DOHH2 (cell line): ENCODE results near the gene CENPA.

ENCODE experiments used
- H3F3A ChIP-seq: fragments of 200-600 bp; sonication (generic), shearing (Covaris generic); 2 replicates; pipeline ENCODE4 v1.6.0; 2016; ENCODE audit warnings: antibody characterized with exemption, mild to moderate bottlenecking; ENCODE audit not compliant: control insufficient read depth, insufficient read depth
- H3K27ac ChIP-seq: fragments of 200-600 bp; sonication (generic); 2 replicates; pipeline ENCODE4 v1.5.1; 2014; ENCODE audit warnings: low read depth, mild to moderate bottlenecking, low read length, moderate library complexity
- H3K27me3 ChIP-seq: fragments of 200-600 bp; sonication (generic); 2 replicates; pipeline ENCODE4 v1.6.1; 2014; ENCODE audit warnings: mild to moderate bottlenecking, low read length, mixed read lengths; ENCODE audit not compliant: control insufficient read depth
- H3K36me3 ChIP-seq: fragments of 200-600 bp; sonication (generic); 2 replicates; pipeline ENCODE4 v1.6.1; 2014; ENCODE audit warnings: mild to moderate bottlenecking, low read length, moderate library complexity, mixed read lengths; ENCODE audit not compliant: control insufficient read depth
- H3K4me1 ChIP-seq: fragments of 200-600 bp; sonication (generic); 2 replicates; pipeline ENCODE4 v1.6.1; 2014; ENCODE audit warnings: mild to moderate bottlenecking, low read length, mixed read lengths; ENCODE audit not compliant: control insufficient read depth
- H3K4me2 ChIP-seq: fragments of 200-600 bp; sonication (generic); 2 replicates; pipeline ENCODE4 v1.6.0; 2014; ENCODE audit warnings: mild to moderate bottlenecking, low read length, moderate library complexity
- H3K4me3 ChIP-seq: fragments of 200-600 bp; sonication (generic); 2 replicates; pipeline ENCODE4 v1.5.1; 2014; ENCODE audit warnings: mild to moderate bottlenecking, low read length, mixed read lengths
- H3K79me2 ChIP-seq: fragments of 200-600 bp; sonication (generic); 2 replicates; pipeline ENCODE4 v1.6.1; 2014; ENCODE audit warnings: mild to moderate bottlenecking, low read length, mixed read lengths; ENCODE audit not compliant: control insufficient read depth
- H3K9me2 ChIP-seq: fragments of 200-600 bp; sonication (generic); replicated peaks from 2 replicates; pipeline ENCODE4 v1.6.1; 2014; ENCODE audit warnings: mild to moderate bottlenecking, low read length, mixed read lengths; ENCODE audit not compliant: control insufficient read depth
- H3K9me3 ChIP-seq: fragments of 200-600 bp; sonication (generic); 2 replicates; pipeline ENCODE4 v1.6.1; 2014; ENCODE audit warnings: antibody characterized with exemption, low read length, mixed read lengths; ENCODE audit not compliant: control insufficient read depth, insufficient read depth
- H4K20me1 ChIP-seq: fragments of 200-600 bp; sonication (generic); 2 replicates; pipeline ENCODE4 v1.6.0; 2014; ENCODE audit warnings: low read depth, mild to moderate bottlenecking, antibody characterized with exemption, low read length, moderate library complexity; ENCODE audit not compliant: control insufficient read depth, insufficient read depth
- CTCF ChIP-seq: fragments of 200-600 bp; sonication (generic); IDR thresholded peaks from one replicate; pipeline ENCODE4 v1.5.1; 2014; ENCODE audit warnings: antibody characterized with exemption, mild to moderate bottlenecking, low read depth, low read length; ENCODE audit not compliant: poor library complexity, severe bottlenecking
- EZH2phosphoT487 ChIP-seq: fragments of 200-600 bp; sonication (generic); IDR thresholded peaks from 2 replicates; pipeline ENCODE4 v1.6.1; 2017; ENCODE audit warnings: borderline replicate concordance, mild to moderate bottlenecking, antibody characterized with exemption, low read length, moderate library complexity, mixed read lengths

Gene CENPA

GRCh38 chr2:26785431-26786206 lies at the start of gene CENPA:
CENPA (plus strand) TSS chr2:26786056; CDS start chr2:26786197, 141 bp downstream.
- Histone ChIP-seq H3K9me3 (peaks cover 2% of the 10 kb centered on the region; the same call in 1 of the 2 replicates), H3K27ac (peak within 1 kb of the TSS; percentile 69), H3K27me3 (no peaks in the 10 kb centered on the region), H3K4me1 (peaks cover 25% of the 10 kb centered on the region), H3K4me3 (peak within 1 kb of the TSS; percentile 87), H4K20me1 (0 out of 2 replicates have a peak, but pooled peaks cover 1% of the 10 kb centered on the region), H3K79me2 (peaks cover 47% of the 10 kb centered on the region), H3K4me2 (peak within 1 kb of the TSS; percentile 88), H3K9me2 (no peaks in the 10 kb centered on the region), H3K36me3 (peaks cover 38% of the 10 kb centered on the region), H3F3A (no peaks in the 10 kb centered on the region)
- no peak for TF ChIP-seq EZH2phosphoT487
- no peak for TF ChIP-seq CTCF

- Histone ChIP-seq H3F3A (no peaks in the 10 kb centered on the region), H4K20me1 (no peaks in the 10 kb centered on the region), H3K36me3 (no peaks in the 10 kb centered on the region), H3K9me2 (no peaks in the 10 kb centered on the region), H3K27ac (no peak overlapping the region), H3K9me3 (no peaks in the 10 kb centered on the region), H3K4me3 (no peak overlapping the region), H3K4me1 (peaks cover 5% of the 10 kb centered on the region; the same call in 1 of the 2 replicates), H3K27me3 (no peaks in the 10 kb centered on the region), H3K4me2 (no peak overlapping the region), H3K79me2 (no peaks in the 10 kb centered on the region)
- TF ChIP-seq EZH2phosphoT487 (no peak), CTCF (no peak)
Measured at GRCh38 chr2:26737221-26737620, 48.6 kb upstream of the CENPA start.

GRCh38 chr2:26738481-26738880 lies 47.4 kb upstream of the CENPA start:
- Histone ChIP-seq H3K4me2 (no peak overlapping the region), H3F3A (no peaks in the 10 kb centered on the region), H3K79me2 (no peaks in the 10 kb centered on the region), H3K27me3 (no peaks in the 10 kb centered on the region), H4K20me1 (no peaks in the 10 kb centered on the region), H3K4me3 (no peak overlapping the region), H3K9me3 (no peaks in the 10 kb centered on the region), H3K27ac (no peak overlapping the region), H3K4me1 (peaks cover 5% of the 10 kb centered on the region; the same call in 1 of the 2 replicates), H3K36me3 (no peaks in the 10 kb centered on the region), H3K9me2 (no peaks in the 10 kb centered on the region)
- TF ChIP-seq CTCF (no peak), EZH2phosphoT487 (no peak)
